Measurements from ENCODE around the gene CELA3B. TPM values are rescaled to one million over a fixed set of nuclear protein-coding genes. Genes with fewer than 3 reads are reported as not detected.
"Not testable (repeated sequence)": the region's sequence is repeated elsewhere in the genome, so short reads cannot be mapped to it uniquely, and the experiment has no call there.

CELA3B gene
- total and polyA plus RNA-seq, 9 donors: 0.17 to 0.45 (median 0.31) TPM; not detected in 4

DNA sequence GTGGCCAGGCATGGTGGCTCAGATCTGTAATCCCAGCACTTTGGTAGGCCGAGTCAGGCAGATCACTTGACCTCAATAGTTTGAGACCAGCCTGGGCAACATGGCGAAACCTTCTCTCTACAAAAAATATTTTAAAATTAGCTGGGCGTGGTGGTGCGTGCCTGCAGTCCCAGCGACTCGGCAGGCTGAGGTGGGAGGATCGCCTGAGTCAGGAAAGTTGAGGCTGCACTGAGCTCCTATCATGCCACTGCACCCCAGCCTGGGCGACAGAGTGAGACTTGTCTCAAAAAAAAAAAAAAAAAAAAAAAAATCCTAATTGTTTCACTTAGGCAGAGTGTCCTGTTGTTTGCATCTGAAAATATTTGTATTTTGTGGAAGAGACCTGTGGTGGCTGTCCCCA lies 17.9 kb downstream of the CELA3B start:
- 65% methylated on average over 5 of the region's 8 CpGs for WGBS (ENCODE audit: insufficient coverage)
- H3K4me3 ChIP-seq (ENCODE audit: low read length); H3K27me3 ChIP-seq (ENCODE audit: control insufficient read depth, insufficient read depth, low read length); DNase-seq; H3K27ac ChIP-seq (ENCODE audit: low read length); H3K9me3 ChIP-seq (replicated peaks; ENCODE audit: control insufficient read depth, low read depth, low read length); H3K36me3 ChIP-seq (ENCODE audit: control insufficient read depth, insufficient read depth, low read length); H3K4me1 ChIP-seq (ENCODE audit: control insufficient read depth, insufficient read depth, low read length): not testable (repeated sequence)

DNA sequence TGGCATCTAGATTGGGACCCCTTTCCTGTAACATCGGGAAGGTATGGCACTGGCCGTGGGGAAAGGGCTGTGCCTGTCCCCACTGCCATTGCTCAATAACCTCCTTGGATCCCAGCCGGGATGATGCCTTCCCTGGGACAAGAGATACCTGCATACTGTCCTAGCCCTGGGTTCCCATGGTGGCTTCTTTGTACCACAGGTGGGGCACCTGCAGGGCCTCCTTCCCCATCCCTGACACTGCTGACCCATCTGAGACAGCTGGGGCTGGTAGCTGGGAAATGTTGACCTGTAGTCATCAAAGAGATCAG lies 19.8 kb downstream of the CELA3B start:
- not testable (repeated sequence) for H3K27ac ChIP-seq (ENCODE audit: low read length); DNase-seq; H3K4me1 ChIP-seq (ENCODE audit: control insufficient read depth, insufficient read depth, low read length); H3K9me3 ChIP-seq (replicated peaks; ENCODE audit: control insufficient read depth, low read depth, low read length); H3K36me3 ChIP-seq (ENCODE audit: control insufficient read depth, insufficient read depth, low read length); H3K4me3 ChIP-seq (ENCODE audit: low read length); H3K27me3 ChIP-seq (ENCODE audit: control insufficient read depth, insufficient read depth, low read length)
- WGBS (ENCODE audit: insufficient coverage): no CpG with 5 or more reads among the region's 3 CpGs

DNA sequence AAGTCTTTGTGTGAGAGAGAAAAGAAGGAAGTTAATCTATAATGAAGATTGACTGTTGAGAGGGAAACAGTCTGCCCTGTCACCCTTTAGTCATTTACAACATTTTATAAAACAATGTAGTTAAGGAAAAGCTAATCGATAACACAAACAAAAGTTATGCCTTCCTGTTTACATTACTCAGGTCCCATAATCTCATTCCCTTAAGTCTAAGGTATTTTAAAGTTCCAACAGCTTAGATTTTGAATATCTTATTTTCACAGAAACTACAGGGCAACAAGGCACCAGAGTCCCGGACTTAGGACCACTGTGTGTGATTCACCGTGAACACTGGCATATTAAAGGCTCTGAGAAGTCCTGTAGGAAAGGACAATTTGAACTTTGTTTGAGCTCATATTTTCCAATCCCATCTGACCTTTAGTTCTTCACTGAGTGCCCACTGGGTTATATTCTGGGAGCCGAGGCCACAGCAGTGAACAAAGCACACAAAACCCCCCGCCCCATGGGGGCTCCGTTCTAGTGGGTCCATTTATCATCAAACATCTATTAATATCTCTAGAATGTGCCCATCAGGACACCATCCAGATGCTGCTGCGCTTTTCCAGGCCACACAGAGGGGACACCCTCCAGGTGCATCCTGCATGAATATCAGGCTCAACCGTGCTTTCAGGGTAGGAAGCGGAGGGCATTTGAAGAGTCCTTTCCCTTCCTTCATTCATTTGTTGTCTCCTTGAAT lies 21.2 kb downstream of the CELA3B start:
- not testable (repeated sequence) for H3K9me3 ChIP-seq (replicated peaks; ENCODE audit: control insufficient read depth, low read depth, low read length); DNase-seq; H3K4me3 ChIP-seq (ENCODE audit: low read length); H3K27ac ChIP-seq (ENCODE audit: low read length); H3K36me3 ChIP-seq (ENCODE audit: control insufficient read depth, insufficient read depth, low read length); H3K27me3 ChIP-seq (ENCODE audit: control insufficient read depth, insufficient read depth, low read length); H3K4me1 ChIP-seq (ENCODE audit: control insufficient read depth, insufficient read depth, low read length)
- WGBS (ENCODE audit: insufficient coverage): 80% methylated on average over 2 of the region's 9 CpGs

DNA sequence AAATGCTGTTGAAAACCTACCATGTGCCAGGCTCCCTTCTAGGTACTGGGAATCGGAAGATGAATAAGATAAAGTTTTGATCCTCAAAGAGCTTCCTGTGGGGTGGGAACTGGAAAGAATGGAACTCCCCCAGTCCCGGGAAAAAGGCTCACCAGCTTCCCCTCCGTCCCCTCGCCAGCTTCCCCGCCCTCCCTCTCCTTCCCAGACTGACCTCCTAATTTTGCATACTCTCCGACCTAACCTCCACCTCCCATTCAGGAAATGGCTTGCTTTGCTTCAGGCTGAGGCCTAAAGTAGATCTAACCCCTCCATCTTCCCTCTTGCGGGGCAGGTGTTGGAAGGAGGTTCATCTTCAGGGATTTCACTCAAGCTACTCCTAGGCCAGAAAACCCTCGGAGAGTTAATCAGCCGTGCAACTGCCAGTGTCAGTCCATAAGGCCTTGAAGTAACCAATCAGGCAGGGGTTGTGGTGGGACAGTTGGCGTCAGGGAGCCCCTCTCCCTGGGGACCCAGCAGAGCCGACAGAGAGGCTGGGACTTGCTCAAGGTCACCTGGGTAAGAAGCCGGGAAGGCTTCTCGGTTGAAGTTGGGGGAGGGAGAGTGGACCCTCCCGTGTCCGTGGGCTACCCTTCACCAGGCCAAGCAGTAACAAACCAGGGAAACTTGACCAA lies 21.9 kb downstream of the CELA3B start:
- H3K4me3 ChIP-seq (ENCODE audit: low read length); DNase-seq; H3K36me3 ChIP-seq (ENCODE audit: control insufficient read depth, insufficient read depth, low read length); H3K4me1 ChIP-seq (ENCODE audit: control insufficient read depth, insufficient read depth, low read length); H3K9me3 ChIP-seq (replicated peaks; ENCODE audit: control insufficient read depth, low read depth, low read length); H3K27ac ChIP-seq (ENCODE audit: low read length); H3K27me3 ChIP-seq (ENCODE audit: control insufficient read depth, insufficient read depth, low read length): not testable (repeated sequence)
- WGBS (ENCODE audit: insufficient coverage): 80% methylated on average over 2 of the region's 15 CpGs

DNA sequence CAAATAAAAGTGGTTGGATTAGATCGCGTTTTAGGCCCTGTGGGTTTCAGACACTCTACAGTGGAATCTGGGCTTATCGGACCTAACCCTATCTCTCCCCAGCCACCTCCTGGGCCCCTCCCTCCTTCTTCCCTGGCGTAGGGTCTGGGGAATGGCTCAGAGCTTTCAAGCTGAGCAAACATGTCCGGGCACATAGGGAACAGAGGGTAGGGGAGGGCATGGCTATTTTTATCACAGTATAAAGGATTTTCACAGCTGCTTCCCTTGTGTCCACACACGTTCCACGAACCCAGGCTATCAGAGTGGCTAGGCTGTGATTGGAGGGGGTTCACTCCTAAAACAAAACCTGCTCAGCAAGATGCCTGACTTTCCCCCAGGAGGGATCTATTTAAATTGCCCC lies 22.8 kb downstream of the CELA3B start:
- not testable (repeated sequence) for H3K4me1 ChIP-seq (ENCODE audit: control insufficient read depth, insufficient read depth, low read length); H3K36me3 ChIP-seq (ENCODE audit: control insufficient read depth, insufficient read depth, low read length); H3K4me3 ChIP-seq (ENCODE audit: low read length); H3K9me3 ChIP-seq (replicated peaks; ENCODE audit: control insufficient read depth, low read depth, low read length); H3K27me3 ChIP-seq (ENCODE audit: control insufficient read depth, insufficient read depth, low read length)
- peak; percentile 21 for DNase-seq
- no CpG with 5 or more reads among the region's 7 CpGs for WGBS (ENCODE audit: insufficient coverage)
- peak overlapping the region; percentile 29 for H3K27ac ChIP-seq (ENCODE audit: low read length)

DNA sequence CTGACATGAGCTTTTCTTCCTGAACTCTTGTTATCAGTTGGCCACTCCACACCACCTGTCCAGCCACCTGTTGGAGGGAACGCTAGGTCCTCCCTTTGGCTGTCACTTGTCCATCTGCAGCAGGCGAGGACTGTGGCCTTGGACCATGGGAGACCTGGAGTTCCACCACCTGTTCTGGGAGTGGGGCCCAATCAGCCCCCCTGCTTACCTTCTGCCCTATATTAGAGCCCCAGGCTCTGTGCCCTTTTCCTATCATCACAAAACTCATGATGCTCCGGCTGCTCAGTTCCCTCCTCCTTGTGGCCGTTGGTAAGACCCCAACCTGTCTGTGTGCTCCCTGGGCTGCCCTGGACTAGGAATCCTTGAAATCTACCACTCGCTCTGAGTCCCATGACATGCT lies 24.6 kb downstream of the CELA3B start, which contains the start of gene CELA3A:
TSS of gene CELA3A (plus strand) at position 249 of the 400 bp plus-strand sequence. CDS start at position 267, 18 bp downstream.
- no peak within 1 kb of the TSS for H3K4me3 ChIP-seq (ENCODE audit: low read length)
- DNase-seq: no peak
- 83% methylated on average over 5 of the region's 5 CpGs for WGBS (ENCODE audit: insufficient coverage)
- H3K36me3 ChIP-seq (ENCODE audit: control insufficient read depth, insufficient read depth, low read length): no peaks in the 10 kb centered on the region
- H3K27me3 ChIP-seq (ENCODE audit: control insufficient read depth, insufficient read depth, low read length): no peaks in the 10 kb centered on the region
- H3K27ac ChIP-seq (ENCODE audit: low read length): no peak within 1 kb of the TSS
- no peaks in the 10 kb centered on the region for H3K9me3 ChIP-seq (replicated peaks; ENCODE audit: control insufficient read depth, low read depth, low read length)
- H3K4me1 ChIP-seq (ENCODE audit: control insufficient read depth, insufficient read depth, low read length): no peaks in the 10 kb centered on the region

DNA sequence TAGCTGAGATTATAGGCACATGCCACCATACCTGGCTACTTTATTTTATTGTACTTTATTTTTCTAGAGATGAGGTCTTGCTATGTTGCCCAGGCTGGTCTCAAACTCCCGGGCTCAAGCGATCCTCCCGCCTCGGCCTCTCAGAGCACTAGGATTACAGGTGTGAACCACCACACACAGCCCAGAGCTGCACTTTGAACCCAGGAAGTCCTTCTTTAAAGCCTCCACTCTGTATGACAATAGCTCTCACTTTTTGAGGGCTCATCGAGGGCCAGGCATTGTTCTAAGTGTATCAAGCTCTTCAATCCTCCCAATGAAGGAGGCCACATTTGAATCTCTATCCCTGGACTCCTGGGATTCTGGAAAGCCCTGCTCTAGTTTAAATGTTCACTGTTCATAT lies 25.6 kb downstream of the CELA3B start:
- H3K27ac ChIP-seq (ENCODE audit: low read length); DNase-seq; H3K27me3 ChIP-seq (ENCODE audit: control insufficient read depth, insufficient read depth, low read length); H3K9me3 ChIP-seq (replicated peaks; ENCODE audit: control insufficient read depth, low read depth, low read length); H3K4me1 ChIP-seq (ENCODE audit: control insufficient read depth, insufficient read depth, low read length); H3K36me3 ChIP-seq (ENCODE audit: control insufficient read depth, insufficient read depth, low read length); H3K4me3 ChIP-seq (ENCODE audit: low read length): not testable (repeated sequence)
- no CpG with 5 or more reads among the region's 5 CpGs for WGBS (ENCODE audit: insufficient coverage)

DNA sequence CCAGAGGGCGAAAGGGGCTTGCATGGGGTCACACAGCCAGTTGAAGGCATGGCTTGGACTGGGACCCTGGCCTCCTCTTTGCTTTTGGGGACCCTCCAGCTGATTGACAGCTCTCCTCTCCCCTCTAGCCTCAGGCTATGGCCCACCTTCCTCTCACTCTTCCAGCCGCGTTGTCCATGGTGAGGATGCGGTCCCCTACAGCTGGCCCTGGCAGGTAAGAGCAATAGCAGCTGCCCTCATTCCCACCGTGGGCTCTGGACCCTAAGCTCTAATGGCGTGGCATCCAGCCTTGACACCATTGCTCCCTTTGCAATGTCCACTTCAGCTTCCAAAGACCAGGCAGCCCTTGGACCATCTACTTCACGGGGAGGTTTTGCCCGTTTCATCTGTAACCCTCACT lies 26.1 kb downstream of the CELA3B start:
- H3K4me3 ChIP-seq (ENCODE audit: low read length); H3K36me3 ChIP-seq (ENCODE audit: control insufficient read depth, insufficient read depth, low read length); H3K27ac ChIP-seq (ENCODE audit: low read length); H3K4me1 ChIP-seq (ENCODE audit: control insufficient read depth, insufficient read depth, low read length); H3K9me3 ChIP-seq (replicated peaks; ENCODE audit: control insufficient read depth, low read depth, low read length); H3K27me3 ChIP-seq (ENCODE audit: control insufficient read depth, insufficient read depth, low read length); DNase-seq: not testable (repeated sequence)
- WGBS (ENCODE audit: insufficient coverage): 83% methylated on average over 6 of the region's 8 CpGs

DNA sequence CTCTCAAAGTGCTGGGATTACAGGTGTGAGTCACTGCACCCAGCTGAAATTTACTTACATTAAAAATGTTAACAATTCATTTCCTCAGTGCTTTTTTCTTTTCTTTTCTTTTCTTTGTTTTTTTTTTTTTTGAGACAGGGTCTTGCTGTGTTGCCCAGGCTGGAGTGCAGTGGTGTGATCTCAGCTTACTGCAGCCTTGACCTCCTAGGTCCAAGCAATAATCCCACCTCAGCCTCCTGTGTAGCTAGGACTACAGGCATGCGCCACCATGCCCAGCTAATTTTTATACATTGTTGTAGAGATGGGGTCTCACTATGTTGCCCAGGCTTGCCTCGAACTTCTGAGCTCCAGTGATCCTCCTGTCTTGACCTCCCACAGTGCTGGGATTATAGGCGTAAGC lies 27.1 kb downstream of the CELA3B start:
- not testable (repeated sequence) for DNase-seq; H3K4me3 ChIP-seq (ENCODE audit: low read length); H3K4me1 ChIP-seq (ENCODE audit: control insufficient read depth, insufficient read depth, low read length); H3K36me3 ChIP-seq (ENCODE audit: control insufficient read depth, insufficient read depth, low read length); H3K9me3 ChIP-seq (replicated peaks; ENCODE audit: control insufficient read depth, low read depth, low read length); H3K27me3 ChIP-seq (ENCODE audit: control insufficient read depth, insufficient read depth, low read length); H3K27ac ChIP-seq (ENCODE audit: low read length)
- no CpG with 5 or more reads among the region's 3 CpGs for WGBS (ENCODE audit: insufficient coverage)

DNA sequence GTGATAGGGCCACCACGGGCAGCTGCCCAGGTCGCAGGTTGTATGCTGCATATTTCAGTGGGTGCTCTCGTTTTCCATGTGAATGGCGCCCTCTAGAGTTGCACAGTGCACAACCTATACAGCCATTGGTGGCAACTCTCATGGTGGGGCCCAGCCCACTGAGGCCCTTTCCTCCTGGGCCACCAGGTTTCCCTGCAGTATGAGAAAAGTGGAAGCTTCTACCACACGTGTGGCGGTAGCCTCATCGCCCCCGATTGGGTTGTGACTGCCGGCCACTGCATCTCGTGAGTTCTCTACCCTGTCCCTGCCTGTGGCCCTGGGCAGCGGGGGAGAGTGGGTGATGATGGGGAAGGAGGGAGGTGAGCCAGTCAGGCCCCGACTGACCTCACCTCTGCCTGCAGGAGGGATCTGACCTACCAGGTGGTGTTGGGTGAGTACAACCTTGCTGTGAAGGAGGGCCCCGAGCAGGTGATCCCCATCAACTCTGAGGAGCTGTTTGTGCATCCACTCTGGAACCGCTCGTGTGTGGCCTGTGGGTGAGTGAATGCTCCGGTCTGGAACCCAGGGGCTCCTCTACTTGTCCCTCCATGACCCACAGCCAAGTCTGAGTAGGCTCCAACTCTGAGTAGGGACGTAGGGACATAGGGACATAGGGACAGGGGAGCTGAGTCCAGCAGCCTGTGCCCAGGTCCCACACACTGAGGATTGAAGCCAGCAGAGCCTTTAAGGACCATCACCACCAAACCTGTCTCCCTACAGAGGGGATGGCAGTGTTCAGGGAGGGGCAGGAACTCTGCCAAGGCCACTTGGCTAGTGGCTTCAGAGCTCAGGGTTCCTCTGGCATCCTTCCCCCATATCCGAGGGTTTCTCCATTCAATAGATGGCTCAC lies 28.7 kb downstream of the CELA3B start:
- H3K4me1 ChIP-seq (ENCODE audit: control insufficient read depth, insufficient read depth, low read length); H3K9me3 ChIP-seq (replicated peaks; ENCODE audit: control insufficient read depth, low read depth, low read length); DNase-seq; H3K27me3 ChIP-seq (ENCODE audit: control insufficient read depth, insufficient read depth, low read length); H3K4me3 ChIP-seq (ENCODE audit: low read length); H3K36me3 ChIP-seq (ENCODE audit: control insufficient read depth, insufficient read depth, low read length); H3K27ac ChIP-seq (ENCODE audit: low read length): not testable (repeated sequence)
- 68% methylated on average over 10 of the region's 18 CpGs for WGBS (ENCODE audit: insufficient coverage)

Measured in muscle of leg (tissue), 11 donors.